Muscle of leg (tissue), 11 donors: ENCODE results near the gene DGLUCY. TPM values are rescaled to one million over a fixed set of nuclear protein-coding genes. Genes with fewer than 3 reads are reported as not detected.
"Not testable (repeated sequence)": the region's sequence is repeated elsewhere in the genome, so short reads cannot be mapped to it uniquely, and the experiment has no call there.

Experiments
- DNase-seq: peaks from one replicate; pipeline ENCODE4 v3.0.0; 2013
- H3K27ac ChIP-seq: one replicate; pipeline ENCODE4 v1.5.1; 2013; ENCODE audit warnings: mild to moderate bottlenecking, low read length, control low read depth
- H3K27me3 ChIP-seq: one replicate; pipeline ENCODE4 v1.6.1; 2013; ENCODE audit warnings: low read length; ENCODE audit not compliant: control insufficient read depth, insufficient read depth
- H3K36me3 ChIP-seq: one replicate; pipeline ENCODE4 v1.6.1; 2013; ENCODE audit warnings: low read length; ENCODE audit not compliant: control insufficient read depth, insufficient read depth
- H3K4me1 ChIP-seq: one replicate; pipeline ENCODE4 v1.6.1; 2013; ENCODE audit warnings: low read length; ENCODE audit not compliant: control insufficient read depth, insufficient read depth
- H3K4me3 ChIP-seq: one replicate; pipeline ENCODE4 v1.5.1; 2013; ENCODE audit warnings: low read length, control low read depth
- H3K9me3 ChIP-seq: replicated peaks from 2 replicates; pipeline ENCODE4 v1.6.1; 2013; ENCODE audit warnings: low read depth, low read length; ENCODE audit not compliant: control insufficient read depth
- WGBS: methylation state at CpG from one replicate; pipeline ENCODE4 v1.1.5; 2013; ENCODE audit warnings: missing lambda C conversion rate; ENCODE audit not compliant: insufficient coverage; 5-methylcytosine and 5-hydroxymethylcytosine counted together
- polyA plus RNA-seq, 8 donors: library from polyadenylated mRNA; unstranded; fragments of 120-200 nt; gene quantifications; one replicate each; pipeline versions ENCODE4 v1.2.1 to v1.2.3, GENCODE V29; 2013; ENCODE audit warnings: inconsistent platforms in 1 of 8, low replicate concordance in 1 of 8; ENCODE audit not compliant: insufficient read length in 8 of 8, insufficient read depth in 1 of 8
- total RNA-seq: library from RNA; stranded (reverse); fragments of 120-200 nt; gene quantifications from one replicate; pipeline ENCODE4 v1.2.4, GENCODE V29; 2013

DGLUCY gene
- total and polyA plus RNA-seq, 9 donors: 22.8 to 29.2 (median 25.9) TPM

- Histone ChIP-seq H3K4me1 (peaks cover 3% of the 10 kb centered on the region), H3K27me3 (no peaks in the 10 kb centered on the region), H3K9me3 (no peaks in the 10 kb centered on the region), H3K36me3 (no peaks in the 10 kb centered on the region), H3K27ac (no peak overlapping the region), H3K4me3 (no peak overlapping the region)
- 44% methylated on average over 2 of the region's 2 CpGs for WGBS
- DNase-seq: no peak
Measured at GRCh38 chr14:91084516-91084915, 29.4 kb upstream of the DGLUCY start.

GRCh38 chr14:91087470-91087869 lies 26.4 kb upstream of the DGLUCY start:
- not testable (repeated sequence) for H3K27me3 ChIP-seq, H3K36me3 ChIP-seq, H3K4me3 ChIP-seq, H3K27ac ChIP-seq, H3K4me1 ChIP-seq, DNase-seq, H3K9me3 ChIP-seq
- 56% methylated on average over 4 of the region's 5 CpGs for WGBS

- H3K27ac ChIP-seq: no peak overlapping the region
- no peaks in the 10 kb centered on the region for H3K36me3 ChIP-seq
- DNase-seq: no peak
- no peaks in the 10 kb centered on the region for H3K27me3 ChIP-seq
- WGBS: 56% methylated on average over 4 of the region's 5 CpGs
- no peaks in the 10 kb centered on the region for H3K9me3 ChIP-seq
- H3K4me1 ChIP-seq: peaks cover 3% of the 10 kb centered on the region
- H3K4me3 ChIP-seq: no peak overlapping the region
Measured at GRCh38 chr14:91088585-91089235, 25.2 kb upstream of the DGLUCY start.

GRCh38 chr14:91089958-91090535 lies 23.8 kb upstream of the DGLUCY start:
- Histone ChIP-seq H3K4me3 (no peak overlapping the region), H3K9me3 (no peaks in the 10 kb centered on the region), H3K27me3 (no peaks in the 10 kb centered on the region), H3K27ac (no peak overlapping the region), H3K4me1 (peaks cover 6% of the 10 kb centered on the region), H3K36me3 (no peaks in the 10 kb centered on the region)
- DNase-seq: no peak
- 71% methylated on average over 7 of the region's 7 CpGs for WGBS

- H3K27ac ChIP-seq: no peak overlapping the region
Measured at GRCh38 chr14:91090743-91091142, 23.1 kb upstream of the DGLUCY start.

GRCh38 chr14:91092073-91092472 lies 21.8 kb upstream of the DGLUCY start:
- Histone ChIP-seq H3K4me1 (peaks cover 11% of the 10 kb centered on the region), H3K36me3 (no peaks in the 10 kb centered on the region), H3K4me3 (no peak overlapping the region), H3K9me3 (no peaks in the 10 kb centered on the region), H3K27ac (no peak overlapping the region), H3K27me3 (no peaks in the 10 kb centered on the region)
- 71% methylated on average over 1 of the region's 3 CpGs for WGBS
- DNase-seq: no peak

More at GRCh38 chr14:91090743-91091142, 23.1 kb upstream of the DGLUCY start:
- WGBS: no CpG with 5 or more reads among the region's 1 CpG
- no peak for DNase-seq
- no peaks in the 10 kb centered on the region for H3K27me3 ChIP-seq
- H3K36me3 ChIP-seq: no peaks in the 10 kb centered on the region
- H3K4me1 ChIP-seq: peaks cover 11% of the 10 kb centered on the region
- H3K4me3 ChIP-seq: no peak overlapping the region
- H3K9me3 ChIP-seq: no peaks in the 10 kb centered on the region

GRCh38 chr14:91093743-91094472 lies 20.0 kb upstream of the DGLUCY start:
- H3K4me3 ChIP-seq, H3K27ac ChIP-seq, H3K36me3 ChIP-seq, H3K9me3 ChIP-seq, DNase-seq, H3K4me1 ChIP-seq, H3K27me3 ChIP-seq: not testable (repeated sequence)
- 92% methylated on average over 4 of the region's 14 CpGs for WGBS

- peak; percentile 64 for DNase-seq
- peak overlapping the region; percentile 55 for H3K27ac ChIP-seq
Measured at GRCh38 chr14:91094772-91095171, 19.1 kb upstream of the DGLUCY start.

GRCh38 chr14:91095178-91095577 lies 18.7 kb upstream of the DGLUCY start:
- 75% methylated on average over 3 of the region's 8 CpGs for WGBS
- Histone ChIP-seq H3K27me3 (no peaks in the 10 kb centered on the region), H3K27ac (peak overlapping the region; percentile 55), H3K9me3 (no peaks in the 10 kb centered on the region), H3K4me1 (peaks cover 7% of the 10 kb centered on the region), H3K36me3 (no peaks in the 10 kb centered on the region), H3K4me3 (no peak overlapping the region)
- no peak for DNase-seq

More at GRCh38 chr14:91094772-91095171, 19.1 kb upstream of the DGLUCY start:
- H3K4me3 ChIP-seq: no peak overlapping the region
- WGBS: 86% methylated on average over 1 of the region's 4 CpGs
- H3K36me3 ChIP-seq: no peaks in the 10 kb centered on the region
- H3K27me3 ChIP-seq: no peaks in the 10 kb centered on the region
- H3K9me3 ChIP-seq: no peaks in the 10 kb centered on the region
- H3K4me1 ChIP-seq: peaks cover 7% of the 10 kb centered on the region

- not testable (repeated sequence) for H3K36me3 ChIP-seq, H3K4me1 ChIP-seq, DNase-seq, H3K27me3 ChIP-seq, H3K4me3 ChIP-seq, H3K27ac ChIP-seq, H3K9me3 ChIP-seq
- WGBS: 33% methylated on average over 1 of the region's 5 CpGs
Measured at GRCh38 chr14:91097657-91098056, 16.2 kb upstream of the DGLUCY start.
